SK-N-DZ (cell line): ENCODE measurements around the gene PRSS8.
"Not testable (repeated sequence)": the region's sequence is repeated elsewhere in the genome, so short reads cannot be mapped to it uniquely, and the experiment has no call there.

ENCODE experiments used
- DNase-seq: peaks from one replicate; pipeline ENCODE4 v3.0.0-alpha.2; 2015; ENCODE audit warnings: low spot score

Gene PRSS8

DNA sequence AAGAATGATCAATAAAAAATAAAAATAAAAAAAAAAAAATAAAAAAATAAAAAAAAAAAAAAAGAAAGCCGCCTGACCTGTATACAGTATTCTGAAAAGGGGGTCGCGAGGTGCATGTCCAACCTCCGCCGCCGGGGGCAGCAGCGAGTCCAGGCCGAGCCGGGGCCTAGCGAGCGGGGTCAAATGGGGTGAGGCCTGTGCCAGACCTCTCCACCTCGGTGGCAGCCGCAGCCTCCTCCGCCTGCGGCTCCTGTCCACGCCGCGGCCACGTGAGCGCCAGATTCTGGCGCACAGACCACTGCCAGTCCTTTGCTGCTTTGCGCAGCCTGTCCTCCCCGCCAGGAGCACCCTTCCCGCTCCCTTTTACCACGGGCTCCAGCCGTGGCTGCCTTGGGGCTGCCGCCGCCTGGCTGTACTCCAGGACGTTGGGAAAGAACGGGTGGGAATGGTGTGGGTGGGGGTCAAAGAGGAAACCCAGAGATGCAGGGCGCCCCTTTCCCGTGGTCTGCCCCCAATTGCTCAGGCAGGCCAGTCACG, 29.8 kb downstream of the PRSS8 start:
- DNase-seq = peak; percentile 90

DNA sequence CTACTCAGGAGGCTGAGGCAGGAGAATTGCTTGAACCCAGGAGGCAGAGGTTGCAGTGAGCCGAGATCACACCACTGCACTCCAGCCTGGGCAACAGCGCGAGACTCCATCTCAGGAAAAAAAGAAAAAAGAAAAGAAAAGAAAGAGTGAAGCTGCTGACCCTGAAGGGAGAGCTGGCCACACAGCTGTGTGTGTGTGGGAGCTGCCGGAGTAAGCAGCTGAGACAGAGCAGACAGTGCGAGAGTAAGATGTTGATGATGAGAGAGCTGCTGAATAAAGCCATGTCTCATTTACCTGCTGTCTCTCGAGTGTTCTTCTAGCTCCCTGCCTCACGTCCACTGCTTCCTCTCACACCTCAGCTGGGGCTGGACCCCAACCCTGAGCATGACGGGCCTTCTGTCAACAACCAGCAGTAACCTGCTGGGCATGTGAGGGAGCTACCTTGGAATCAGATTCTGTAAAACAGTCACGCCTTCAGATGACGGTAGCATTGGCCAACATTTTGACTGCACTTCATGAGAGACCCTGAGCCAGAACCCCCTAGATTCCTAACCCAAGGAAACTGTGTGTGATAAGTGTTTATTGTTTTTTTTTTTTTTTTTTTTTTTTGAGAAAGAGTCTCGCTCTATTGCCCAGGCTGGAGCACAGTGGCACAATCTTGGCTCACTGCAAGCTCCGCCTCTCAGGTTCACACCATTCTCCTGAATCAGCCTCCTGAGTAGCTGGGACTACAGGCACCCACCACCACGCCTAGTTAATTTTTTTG, 34.5 kb downstream of the PRSS8 start:
- DNase-seq = not testable (repeated sequence)

DNA sequence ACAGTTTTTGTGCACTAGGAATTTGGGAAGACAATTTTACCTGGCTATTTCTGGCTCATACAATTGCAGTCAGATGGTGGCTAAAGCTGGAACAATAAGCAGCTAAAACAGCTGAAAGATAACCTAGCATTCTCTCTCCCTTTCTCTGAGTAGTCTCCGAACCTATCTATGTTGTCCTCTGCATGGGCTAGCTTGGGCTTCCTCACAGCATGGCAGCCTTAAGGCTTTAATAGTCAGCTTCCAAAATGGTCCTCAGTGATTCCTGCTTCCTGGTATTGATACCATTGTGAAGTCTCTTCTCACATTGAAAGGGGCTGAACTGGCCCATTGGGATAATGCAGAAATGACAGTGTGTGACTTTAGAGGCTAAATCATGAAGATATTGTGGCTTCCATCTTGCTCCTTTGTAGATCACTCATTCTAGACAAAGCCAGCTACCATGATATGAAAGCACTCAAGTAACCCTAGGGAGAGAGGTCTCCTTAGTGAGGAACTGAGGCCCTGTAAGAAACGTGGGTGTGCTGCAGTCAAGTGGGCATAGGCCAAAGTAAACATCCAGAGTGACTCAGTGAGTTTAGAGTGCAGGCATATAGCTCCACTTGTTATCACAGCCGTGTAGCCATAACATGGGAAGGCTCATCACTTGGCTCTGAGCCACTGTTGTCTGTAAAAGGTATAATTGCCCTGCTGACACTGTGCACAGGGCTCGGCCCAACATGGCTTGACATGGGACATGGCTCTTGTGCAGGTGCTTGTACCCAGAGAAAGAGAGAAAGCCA, 35.5 kb downstream of the PRSS8 start:
- no peak for DNase-seq

DNA sequence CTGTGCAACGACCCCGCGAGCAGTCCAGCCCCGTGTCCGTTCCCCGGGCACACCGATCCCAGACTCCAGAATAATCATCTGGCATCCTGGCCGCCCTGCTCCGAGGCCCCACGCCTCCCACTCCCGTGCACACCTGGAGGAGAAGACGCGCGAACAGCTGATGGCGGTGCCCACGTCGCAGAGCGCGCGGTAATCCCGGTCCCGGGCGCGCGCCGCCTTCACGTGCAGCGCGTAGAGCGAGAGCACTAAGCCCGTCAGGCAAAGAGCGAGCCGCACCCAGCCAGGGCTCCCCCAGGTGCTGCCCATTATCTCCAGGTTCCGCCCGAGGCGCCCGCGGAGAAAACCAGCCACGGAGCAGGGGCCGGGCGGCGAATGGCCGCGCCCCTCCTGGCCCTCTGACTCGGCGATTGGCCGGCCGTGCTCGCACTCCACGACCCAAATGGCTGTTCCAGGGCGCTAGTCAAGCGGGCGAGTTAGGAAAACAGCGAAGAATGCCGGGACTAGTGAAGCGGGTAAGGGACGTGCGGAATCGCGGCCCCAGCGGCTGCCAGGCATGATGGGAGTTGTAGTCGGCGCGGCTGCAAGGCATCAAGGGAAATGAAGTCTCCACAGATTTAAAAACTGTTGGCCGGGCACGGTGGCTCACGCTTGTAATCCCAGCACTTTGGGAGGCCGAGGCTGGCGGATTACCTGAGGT, 41.0 kb downstream of the PRSS8 start, which contains the start of gene VKORC1:
Gene VKORC1, minus strand, starts transcription at position 374 of the 697 bp plus-strand sequence. Its CDS starts 68 bp downstream, at position 306.
- peak; percentile 97 for DNase-seq

DNA sequence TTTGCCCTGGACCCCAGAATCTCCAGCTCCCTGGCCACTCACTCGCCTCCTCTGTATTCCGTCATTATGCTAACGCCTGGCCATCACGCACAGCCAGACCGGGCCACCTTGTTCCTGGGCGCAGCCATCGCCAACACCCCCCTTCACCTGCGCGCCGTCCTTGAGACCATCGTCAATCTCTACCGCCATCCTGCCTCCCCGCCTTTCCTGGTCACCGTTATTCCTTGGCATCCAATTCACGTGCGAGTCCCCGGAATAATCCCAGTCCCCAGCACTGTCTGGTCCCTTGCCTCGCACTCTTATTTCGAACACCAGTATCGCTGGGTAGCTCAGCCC, 41.5 kb downstream of the PRSS8 start:
- no peak for DNase-seq

DNA sequence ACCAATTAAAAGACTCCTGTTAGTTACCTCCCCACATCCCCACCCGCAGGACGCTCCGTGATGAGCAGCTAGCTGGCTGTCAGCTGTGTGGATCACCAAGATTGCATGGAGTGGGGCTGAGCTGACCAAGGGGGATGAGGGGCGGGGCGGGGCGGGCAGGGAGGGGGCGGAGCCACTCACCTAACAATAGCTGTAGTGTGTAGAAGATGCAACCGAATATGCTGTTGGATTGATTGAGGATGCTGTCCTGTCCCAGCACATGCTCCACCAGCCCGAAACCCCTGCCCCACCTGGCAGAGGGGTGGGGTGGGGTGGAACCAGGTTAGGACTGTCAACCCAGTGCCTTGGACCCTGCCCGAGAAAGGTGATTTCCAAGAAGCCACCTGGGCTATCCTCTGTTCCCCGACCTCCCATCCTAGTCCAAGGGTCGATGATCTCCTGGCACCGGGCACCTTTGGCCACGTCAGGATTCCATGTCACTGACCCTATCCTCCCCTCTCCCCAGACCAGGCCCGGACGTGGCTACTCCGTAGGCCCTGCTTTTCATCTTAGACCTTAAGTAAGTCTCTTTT, 42.3 kb downstream of the PRSS8 start:
- peak; percentile 62 for DNase-seq

DNA sequence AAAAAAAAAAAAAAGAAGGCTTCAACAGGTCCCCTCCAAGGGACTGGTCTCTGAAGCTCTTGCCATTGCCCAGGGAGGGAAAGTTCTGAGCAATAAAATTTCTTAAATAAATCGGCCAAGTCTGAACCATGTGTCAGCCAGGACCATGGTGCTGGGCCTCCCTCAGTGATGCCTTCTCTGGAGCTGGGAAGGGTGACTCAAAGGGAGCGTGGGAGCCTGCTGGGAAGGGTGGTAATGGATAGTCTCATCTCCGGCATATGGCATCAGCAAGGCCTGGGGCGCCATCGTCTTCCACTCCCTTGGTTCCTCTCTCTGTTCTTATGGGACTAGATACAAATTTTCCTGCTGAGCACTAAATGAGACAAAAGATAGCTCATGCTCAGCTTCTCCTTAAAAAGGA, 43.2 kb downstream of the PRSS8 start:
- DNase-seq = no peak

DNA sequence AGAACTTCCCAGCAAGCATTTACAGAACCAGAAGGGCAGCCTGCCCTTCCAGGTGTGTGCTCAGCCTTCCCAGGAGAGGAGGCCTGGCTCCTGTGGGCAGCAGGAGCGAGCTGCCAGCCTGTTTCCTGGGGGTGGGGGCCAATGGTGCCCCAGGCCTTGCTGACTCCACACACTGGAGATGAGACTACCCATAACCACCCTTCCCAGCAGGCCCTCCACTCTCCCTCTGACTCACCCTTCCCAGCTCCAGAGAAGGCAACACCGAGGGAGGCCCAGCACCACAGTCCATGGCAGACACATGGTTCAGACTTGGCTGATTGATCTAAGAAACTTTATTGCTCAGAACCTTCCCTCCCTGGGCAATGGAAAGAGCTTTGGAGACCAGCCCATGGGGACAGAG, 45.0 kb downstream of the PRSS8 start:
- DNase-seq = no peak

DNA sequence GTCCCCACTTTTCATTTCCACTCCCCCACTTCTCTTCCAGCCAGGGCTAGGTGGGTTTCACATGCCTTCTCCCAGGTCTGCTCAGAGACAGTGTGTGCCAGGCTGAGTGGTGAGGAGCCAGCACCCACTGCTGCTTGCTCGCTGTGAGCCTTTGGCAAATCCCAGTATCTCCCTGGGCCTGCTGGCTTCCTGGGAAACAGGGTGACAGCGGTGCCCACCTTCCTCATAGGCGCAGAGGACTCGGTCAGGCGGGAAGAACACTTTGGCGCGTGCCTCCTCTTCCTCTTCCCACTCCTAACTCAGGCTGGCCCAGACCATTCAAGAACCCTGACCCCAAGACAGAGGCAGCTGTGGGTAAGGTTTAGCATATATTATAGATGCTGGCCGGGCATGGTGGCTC, 46.3 kb downstream of the PRSS8 start:
- no peak for DNase-seq

DNA sequence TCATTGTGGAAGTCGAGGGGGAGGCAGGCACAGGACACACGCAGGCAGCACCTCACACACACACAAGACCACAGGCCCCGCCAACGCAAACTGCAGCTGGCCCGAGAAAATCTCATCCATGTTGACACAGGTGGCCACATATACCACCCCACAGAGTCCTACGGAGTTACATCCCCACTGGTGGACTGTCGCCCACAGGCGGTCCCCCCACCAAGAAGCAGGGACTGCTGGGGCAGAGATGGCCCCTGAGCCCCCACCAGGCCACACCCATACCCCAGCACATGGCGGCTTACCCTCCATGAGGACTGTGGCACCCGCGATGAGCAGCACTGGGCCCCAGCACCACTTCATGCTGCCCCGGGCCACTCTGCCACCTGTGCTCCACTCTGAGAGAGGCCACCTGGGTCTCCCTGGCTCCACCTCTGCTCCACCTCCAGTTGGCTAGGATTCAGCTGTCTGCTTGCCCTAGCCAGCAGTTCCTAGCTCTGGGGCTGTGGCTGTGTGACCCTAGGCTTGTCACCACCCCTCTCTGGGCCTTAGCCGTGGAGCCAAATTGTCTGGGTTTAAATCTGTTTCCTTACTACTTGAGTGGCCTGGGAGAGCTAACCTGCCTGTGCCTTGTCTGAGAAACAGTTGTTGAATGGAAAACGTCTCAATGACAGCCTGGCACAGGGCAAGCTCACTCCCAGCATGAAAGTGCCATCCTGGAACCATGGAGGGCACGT, 46.9 kb downstream of the PRSS8 start, which contains the start of gene PRSS53:
Gene PRSS53, minus strand, starts transcription at position 485 of the 725 bp plus-strand sequence. Its CDS starts 134 bp downstream, at position 351.
- DNase-seq = no peak

DNA sequence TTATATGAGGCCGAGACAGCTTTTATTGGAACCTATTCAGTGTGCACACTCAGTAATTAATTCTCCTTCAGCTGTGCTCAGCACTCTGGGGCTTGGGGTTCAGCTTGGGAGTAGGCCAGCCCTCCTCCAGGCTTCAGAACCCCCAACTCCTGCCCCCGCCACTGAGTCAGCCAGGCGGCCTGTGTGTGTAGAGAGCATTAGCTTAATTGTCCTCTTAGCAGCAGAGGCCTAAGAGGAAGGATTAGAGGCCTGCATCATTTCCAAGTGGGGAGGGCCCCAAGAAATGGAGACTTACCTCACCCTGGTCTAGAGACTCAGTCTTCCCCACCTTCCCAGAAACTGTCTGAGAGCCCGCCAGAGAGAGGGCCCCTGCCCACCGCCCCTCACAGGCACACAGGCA, 47.6 kb downstream of the PRSS8 start:
- no peak for DNase-seq

DNA sequence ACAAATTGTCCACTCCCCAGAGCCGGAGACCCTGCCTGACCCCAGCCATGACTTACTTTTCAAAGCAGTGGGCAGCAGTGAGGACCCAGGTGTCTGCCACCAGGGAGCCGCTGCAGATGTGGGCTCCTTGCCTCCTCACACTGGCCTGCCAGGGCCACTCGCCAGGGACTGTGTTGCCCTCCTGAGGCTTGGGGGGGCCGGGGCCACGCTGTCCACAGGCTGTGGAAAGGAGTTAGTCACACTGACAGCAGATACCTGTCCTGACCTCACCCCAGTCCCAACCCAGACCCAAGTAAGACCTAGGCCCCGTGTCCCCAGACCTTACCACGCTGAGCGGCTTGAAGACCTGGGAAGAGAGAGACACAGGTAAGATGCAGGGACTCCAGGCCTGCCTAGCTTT, 48.0 kb downstream of the PRSS8 start:
- no peak for DNase-seq

DNA sequence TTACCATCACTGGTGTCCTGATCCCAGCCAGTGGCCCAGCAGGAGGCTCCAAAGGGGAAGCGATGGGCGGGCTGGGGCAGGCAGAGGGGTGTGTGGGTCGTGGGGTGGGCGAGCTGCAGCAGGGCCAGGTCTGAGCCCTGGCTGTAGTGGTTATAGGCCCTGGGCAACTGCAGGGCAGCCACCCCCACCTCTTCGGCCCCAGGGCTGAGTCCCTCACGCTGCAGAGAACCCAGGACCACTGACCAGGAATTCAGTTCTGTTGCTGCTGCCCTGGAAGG, 49.0 kb downstream of the PRSS8 start:
- DNase-seq = no peak

DNA sequence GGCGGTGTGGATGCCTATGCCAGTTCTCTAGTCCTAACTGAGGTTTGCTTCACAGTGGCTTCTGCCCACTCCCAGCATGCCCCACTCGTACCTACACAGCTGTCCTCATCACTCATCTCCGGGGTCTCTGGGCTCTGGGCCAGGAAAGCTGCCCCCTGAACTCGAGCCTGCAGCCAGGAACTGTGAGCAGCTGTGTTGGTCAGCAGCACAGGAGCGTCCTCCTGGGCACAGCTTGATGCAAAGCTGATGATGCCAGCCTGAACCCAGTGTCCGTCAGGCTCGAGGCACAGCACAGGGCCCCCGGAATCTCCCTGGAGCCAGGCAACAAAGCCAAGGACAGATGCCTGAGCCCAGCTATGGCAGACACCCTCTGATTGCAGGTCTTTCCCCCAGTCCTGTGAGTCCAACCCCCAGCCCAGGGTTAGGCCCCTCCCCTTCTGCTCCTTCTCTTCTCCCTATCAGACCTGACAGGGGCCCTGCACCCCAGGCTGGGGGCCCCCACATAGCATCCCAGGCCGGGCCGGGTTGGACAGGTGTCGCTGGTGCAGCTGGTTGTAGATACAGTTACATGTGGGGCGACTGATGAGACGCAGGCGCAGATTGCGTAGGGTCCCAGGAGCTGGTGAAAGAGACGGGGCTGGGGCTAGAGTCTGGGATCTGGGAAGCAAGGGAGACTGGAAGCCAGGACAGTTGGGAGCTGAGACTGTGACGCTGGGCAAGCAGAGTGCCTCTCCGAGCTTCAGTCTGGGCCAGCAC, 49.5 kb downstream of the PRSS8 start:
- DNase-seq = no peak

DNA sequence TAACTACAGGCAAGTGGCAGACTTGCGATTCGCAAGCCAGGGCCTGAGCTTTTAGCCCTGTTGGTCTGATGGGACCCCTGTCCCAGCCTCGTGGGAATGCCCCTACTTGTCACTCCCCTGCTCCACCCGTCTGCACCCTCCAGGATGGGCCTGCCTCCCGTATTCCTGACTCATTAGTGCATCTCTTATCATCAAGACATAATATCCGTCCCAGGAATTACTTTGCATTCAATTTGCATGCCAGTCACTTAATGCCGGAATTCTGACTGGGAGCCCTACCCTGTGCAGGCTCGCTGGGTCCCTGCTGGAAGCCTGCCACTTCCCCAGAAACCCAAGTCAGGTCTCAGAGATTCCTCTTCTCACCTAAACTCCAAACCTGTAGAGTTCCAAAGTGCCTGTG, 50.1 kb downstream of the PRSS8 start:
- no peak for DNase-seq

DNA sequence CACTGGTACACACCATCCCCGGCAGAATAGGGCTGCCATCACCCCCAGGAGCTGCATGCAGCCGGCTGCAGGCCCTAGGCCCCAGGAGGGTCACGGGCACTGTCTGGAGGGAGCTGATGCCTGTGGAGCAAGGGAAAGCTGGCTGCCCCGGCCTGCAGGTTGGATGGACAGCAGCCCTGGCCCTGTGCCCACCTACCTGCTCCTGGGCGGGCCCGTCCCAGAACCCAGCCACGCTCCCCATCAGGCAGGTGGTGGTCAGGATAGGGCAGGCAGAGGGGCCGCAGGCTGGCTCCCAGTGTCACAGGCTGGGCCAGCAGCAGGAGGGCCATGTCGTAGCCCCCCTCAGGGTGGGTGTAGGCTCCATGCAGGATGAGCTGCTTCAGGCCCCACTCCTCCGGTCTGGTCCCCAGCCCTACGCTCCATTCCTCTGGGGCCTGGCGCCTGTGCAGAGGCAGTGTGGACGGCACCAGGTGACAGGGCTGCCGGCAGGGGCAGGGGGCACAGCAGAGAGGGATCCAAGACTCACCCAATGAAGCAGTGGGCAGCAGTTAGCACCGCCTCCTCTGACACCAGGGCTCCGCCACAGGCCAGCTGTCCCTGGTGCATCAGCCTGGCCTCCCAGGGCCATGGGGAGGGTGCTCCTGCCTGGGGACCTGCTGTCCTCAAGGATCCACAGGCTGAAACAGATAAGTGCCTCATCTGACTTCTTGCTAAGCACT, 50.8 kb downstream of the PRSS8 start:
- no peak for DNase-seq

DNA sequence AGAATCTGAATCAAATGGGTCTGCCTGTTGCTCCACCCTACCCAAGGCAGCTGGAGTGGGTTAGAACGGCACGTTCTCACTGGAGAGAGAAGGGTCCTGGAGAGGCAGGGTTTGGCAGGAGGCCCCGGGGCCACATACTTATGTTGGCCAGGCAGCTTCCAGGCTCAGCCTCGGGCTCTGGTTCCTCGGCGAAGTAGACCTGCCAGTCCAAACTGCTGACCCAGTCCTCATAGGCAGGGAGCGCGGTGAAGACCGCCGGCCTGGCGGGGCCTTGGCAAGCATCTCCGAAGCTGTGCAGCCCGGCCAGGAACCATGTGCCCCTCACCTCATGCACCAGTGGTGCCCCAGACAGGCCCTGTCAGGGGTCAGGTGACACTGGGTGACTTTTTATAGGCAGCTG, 51.5 kb downstream of the PRSS8 start:
- DNase-seq = no peak

DNA sequence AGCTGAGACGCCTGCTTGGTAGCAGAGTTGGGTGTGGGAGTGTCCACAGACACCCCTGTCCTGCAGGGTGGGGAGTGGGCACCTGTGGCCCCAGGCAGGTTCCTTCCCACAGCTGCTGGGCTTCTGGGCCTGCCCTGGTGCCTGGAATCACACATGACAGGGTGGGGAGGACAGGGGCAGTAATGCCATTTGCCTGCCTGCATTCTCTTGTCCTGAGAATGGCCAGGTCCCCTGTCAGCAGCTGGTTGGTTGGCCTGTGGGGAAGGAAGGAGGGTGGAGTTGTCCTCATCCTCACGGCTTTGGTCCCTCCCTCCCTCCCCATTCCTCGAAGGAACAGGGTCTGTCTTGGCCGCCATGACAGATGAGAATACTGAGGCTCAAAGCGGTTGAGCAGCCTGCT, 52.0 kb downstream of the PRSS8 start:
- no peak for DNase-seq

DNA sequence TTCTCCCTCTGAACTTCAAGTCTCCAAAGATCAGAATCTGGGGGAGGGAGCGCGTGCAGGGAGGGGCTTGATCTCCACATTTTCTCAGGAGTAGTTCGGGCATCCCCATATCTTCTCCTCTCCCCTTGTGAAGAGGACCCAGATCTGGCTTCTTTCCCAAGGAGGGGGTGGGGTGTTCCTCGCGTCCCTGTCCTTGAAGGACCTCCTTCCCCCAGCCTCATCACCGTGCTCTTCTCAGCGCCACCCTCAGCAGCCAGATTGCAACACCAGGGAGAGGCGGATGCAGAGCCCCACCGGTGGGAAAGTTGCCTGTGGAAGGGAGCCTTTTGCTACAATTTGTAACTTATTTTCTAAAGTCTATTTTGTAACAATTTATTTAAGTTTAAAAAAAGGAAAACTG, 52.4 kb downstream of the PRSS8 start:
- no peak for DNase-seq
